IPS DF 19.7 (cell line): Measurements from ENCODE around the gene PLA2G4B.
"Not testable (repeated sequence)": the region's sequence is repeated elsewhere in the genome, so short reads cannot be mapped to it uniquely, and the experiment has no call there.

Experiments used
- DNase-seq: peaks from one replicate; pipeline ENCODE4 v3.0.0-alpha.2; 2013; ENCODE audit warnings: low read depth, low spot score

PLA2G4B gene

DNA sequence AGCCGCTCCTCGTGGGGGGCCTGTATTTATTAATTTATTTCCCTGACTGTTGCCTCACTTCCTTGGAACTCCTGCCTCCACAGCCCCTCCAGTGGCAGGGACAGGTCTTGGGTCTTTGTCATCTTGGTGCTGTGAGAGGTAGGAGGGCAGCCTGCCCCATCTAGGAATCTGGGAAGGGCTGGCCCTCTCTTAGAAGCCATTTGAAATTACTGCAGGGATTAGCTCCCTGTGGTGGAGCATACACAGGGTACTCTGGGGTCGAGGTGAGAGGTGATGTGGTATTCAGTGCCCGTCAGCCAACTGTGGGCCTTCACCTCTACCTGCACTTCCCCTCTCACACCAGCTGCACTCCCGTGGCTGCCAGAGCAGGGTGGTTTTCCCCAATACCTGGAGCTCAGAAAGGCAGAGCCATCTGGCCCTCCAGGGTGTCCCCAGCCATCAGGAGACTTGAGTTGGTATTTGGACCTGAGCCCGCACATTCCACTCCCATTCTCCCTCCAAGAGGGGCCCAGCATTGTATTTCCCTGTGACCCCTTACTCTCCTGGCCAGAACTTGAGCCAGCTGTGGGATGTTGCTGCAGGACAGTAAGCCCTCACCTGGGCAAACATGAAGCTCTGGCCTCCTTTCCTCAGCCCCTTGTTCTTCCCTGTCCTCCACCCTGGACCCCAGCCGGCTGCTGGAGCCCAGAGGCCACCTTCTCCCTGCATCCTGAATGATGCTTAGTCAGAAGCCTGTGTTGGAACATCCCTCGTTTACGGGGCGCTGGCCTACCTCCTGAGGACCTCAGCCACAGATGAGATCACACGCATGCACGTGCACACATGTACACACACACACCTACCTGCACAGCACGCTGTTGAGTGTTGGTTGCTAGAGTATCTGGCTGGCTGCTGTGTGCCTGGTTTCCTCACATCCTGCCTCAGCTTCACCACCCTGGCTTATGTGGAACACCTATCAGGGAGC lies 12.8 kb upstream of the PLA2G4B start:
- DNase-seq, result no peak

DNA sequence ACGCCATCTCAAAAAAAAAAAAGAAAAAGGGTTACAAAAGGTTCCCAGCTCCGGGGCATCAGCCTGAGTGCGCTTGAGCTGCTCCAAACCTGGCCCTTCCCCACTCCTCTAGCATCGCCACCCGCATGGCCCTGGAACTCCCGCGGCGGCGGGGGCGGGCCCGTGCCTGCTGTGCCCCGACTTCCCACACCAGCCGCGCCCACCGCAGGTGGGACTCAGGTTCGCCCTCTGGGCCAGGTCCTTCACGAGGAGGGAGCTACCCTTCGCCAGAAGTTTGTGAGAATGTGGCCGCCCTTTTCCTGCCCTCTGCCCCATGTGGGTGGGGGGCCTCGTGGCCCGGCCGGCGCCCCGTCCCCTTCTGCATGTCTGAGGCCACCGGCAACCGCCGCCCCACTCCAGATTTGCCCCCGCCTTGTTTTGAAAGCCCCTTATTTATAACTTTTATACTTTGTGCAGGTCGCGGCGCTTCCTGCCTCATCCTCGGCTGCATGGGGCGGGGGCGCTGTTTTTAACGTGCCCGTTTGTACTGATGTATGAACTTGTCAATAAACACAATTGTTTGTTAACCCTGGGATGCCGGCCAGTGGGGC lies 11.3 kb upstream of the PLA2G4B start:
- DNase-seq, result no peak

DNA sequence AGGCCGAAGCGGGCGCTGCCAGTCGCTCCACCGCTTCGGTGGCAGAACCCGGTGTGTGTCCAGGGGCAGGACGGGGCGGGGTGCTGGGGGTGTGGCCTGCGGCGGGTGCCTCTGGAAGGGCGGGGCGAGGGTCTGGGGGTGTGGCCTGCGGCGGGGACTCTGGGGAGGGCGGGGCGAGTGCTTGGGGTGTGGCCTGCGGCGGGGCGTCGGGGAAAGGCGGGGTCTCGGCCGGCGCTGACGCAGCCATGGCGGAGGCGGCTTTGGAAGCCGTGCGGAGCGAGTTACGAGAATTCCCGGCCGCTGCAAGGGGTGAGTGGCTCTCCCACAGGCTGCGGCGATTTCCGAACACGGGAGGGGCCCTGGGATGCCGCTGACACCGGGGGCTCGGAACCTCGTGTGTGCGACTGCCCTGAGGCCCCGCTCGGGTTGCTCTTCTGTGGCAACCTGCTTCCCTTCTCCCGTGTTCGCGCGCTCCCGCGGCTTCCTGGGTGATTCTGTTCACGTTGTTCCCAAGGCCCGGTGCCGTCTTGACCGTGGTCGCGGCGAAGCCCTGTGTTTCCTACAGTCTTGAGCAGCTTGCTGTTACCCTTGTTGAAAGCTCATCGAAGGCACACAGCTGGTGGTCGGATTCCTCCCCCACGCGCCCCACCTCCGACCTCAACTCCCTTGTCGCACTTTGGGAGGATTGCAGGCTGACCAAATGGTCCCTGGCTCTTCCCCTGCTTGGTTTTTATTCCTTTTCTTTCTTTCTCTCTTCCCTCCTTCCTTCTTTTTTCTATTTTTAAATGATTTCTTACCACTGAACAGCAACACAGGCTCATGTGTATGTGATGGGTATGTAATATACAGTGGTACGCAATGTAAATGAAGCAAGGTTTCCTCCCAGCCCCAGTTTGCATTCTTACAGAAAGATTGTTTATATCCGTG lies 10.5 kb upstream of the PLA2G4B start, which contains the start of gene JMJD7:
JMJD7 (plus strand) TSS at position 213 of the 927 bp plus-strand sequence; CDS start at position 246, 33 bp downstream.
- DNase-seq, result no peak

DNA sequence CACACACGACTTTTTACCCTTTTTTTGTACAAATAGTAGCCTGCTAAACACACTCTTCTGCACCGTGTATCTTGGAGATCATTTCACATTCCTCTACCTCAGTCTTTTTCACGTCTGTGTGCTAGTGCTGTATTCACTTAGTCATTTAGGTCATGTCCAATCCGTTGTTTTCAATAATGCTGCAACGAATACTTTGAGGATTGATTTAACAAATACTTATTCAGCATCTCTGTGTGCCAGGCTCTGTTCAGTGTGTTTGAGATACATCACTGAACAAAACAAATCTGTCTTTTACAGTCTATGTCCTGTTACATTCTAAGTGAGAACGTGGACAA lies 9.9 kb upstream of the PLA2G4B start:
- no peak for DNase-seq

DNA sequence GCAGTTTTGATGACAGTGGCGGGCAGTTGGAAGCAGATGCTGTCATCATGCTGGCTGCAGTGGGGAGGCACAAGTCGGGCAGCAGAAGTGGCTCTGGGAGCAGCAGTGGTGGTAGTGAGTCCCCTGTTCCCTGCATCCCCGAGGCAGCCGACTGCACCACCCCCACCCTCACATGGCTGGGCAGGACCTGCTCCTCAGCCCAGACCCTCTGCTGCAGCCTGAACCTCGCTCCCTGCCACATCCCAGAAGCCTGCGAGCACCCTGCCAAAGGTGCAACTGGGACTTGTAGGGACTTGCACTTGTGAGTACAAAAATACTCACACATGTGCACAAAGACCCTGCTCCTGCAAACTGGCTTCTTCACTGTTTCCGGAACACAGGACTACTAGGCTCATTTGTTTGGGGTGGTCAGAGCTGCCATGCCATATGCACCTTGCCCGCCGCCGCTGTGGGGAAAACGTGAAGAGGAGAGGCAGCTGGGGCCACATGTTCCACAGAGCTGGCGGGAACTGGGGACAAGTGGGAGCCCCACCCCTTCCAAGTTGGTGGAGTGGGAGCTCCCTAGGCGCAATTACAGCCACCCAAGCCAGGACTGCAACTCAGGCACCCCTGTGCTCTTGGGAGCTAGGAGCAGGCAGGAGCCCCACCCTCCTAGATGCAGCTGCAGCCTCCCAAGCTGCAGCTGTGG lies 8.5 kb upstream of the PLA2G4B start:
- DNase-seq, result no peak

DNA sequence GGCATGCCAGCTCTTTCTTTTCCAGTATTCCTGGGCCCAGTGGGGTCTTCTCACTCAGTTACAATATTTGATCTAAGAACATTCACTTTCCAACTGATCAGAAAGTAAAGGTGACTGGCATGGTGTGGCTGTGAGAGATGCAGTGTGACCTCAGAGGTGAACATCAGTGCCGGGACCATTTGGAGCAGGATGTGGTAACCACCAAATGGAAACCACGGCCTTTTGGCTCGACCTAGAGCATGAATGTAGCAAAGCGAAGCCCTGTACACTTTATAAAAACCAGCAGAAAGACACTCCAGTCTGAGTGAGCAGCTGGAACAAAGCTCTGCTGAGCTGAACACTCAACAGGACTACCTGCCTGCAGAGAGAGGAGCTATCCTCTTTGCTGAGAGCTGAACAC lies 7.4 kb upstream of the PLA2G4B start:
- not testable (repeated sequence) for DNase-seq

DNA sequence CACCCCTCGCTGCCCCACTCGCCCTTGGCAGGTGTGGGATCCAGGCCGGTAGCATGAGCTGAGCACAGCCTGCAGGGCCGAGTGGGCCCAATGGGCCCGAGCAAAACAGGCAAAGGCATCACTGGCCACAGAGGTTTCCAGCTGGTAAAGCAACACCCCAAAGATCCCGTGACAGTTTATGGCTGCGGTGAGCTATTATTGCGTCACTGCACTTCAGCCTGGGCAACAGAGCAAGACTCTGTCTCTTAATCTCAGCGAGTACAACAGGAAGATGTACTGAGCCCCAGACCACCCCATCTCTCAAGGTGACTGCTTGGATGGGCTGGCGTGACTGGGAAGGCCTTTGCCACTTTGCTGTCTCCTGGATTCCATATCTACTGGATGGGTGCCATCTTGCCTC lies 6.4 kb upstream of the PLA2G4B start:
- no peak for DNase-seq

DNA sequence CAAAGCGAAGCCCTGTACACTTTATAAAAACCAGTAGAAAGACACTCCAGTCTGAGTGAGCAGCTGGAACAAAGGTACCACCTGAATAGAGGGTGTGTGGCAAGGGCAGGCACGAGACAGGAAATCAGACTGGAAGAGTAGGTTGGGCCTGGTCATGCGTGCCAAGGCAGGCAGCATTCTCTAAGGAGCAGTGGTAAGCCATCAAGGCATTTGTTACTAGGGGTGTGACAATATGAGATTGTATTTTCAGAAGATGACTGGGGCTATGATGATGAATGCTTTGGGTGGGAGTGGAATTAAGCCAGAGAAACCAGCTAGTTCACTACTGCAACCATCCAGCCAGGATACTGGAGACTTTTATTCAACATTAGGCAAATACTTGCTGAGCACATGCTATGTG lies 5.8 kb upstream of the PLA2G4B start:
- DNase-seq, result no peak

DNA sequence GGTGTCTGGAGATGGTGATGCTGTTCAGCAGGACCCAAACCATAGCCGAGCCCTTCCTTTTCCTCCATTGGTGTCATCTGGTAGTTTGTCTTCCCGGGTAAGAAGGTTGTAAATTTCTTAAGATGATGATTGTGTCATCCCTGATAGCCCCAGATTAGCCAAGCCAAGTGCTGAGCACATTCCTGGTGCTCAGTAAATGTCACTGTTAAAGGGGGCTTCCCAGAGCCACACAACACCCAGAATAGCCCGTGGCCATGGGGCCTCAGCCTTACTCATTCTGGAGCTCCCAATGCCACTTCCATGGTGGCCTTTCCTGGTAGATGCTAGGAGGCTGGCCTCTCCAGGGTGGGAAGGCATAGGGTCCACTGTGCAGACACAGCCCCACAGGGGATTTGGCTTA lies 4.6 kb upstream of the PLA2G4B start:
- DNase-seq, result no peak

DNA sequence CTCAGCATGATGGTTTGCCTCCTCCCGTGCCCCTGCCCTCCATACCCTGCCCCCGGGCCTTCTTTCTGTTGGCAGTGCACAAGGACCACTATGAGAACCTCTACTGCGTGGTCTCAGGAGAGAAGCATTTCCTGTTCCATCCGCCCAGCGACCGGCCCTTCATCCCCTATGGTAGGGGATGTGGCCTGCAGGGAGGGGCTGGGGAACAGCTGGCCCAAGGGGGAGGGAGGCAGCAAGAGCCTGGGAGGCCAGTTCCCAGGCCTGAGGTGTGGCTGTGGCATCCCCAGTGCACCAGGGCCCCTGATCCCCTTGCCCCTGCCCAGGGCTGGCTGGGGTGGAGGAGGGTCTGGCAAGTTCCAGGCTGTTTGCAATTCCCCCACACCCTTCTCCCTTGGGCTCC lies 2.6 kb upstream of the PLA2G4B start:
- no peak for DNase-seq

DNA sequence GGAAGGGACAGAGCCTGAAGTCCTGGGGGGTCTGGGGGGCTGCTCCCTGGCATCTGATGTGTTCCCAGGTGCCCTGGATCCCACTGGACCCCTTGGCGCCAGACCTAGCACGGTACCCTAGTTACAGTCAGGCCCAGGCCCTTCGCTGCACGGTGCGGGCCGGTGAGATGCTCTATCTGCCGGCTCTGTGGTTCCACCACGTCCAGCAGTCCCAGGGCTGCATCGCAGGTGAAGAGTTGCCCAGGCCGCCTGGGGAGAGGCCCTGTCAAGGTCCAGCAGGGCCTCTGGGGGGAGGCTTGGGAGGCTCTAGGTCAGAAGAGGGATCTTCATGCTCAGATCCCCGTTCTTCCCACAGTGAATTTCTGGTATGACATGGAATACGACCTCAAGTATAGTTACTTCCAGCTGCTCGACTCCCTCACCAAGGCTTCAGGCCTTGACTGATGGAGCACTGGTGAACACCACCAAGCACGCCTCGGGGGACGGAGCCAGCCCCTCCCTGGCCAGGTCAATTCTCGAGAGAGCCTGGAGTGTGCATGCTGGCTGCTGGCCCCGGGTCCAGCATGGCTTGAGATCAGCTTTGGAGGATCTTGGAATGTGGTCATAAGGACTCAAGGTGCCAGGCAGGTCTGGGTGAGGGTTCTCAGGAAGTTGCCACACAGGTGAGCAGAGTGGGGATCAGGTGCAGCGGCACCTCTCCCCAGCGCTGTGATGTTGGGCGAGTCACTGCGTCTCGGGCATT lies 1.8 kb upstream of the PLA2G4B start:
- no peak for DNase-seq

DNA sequence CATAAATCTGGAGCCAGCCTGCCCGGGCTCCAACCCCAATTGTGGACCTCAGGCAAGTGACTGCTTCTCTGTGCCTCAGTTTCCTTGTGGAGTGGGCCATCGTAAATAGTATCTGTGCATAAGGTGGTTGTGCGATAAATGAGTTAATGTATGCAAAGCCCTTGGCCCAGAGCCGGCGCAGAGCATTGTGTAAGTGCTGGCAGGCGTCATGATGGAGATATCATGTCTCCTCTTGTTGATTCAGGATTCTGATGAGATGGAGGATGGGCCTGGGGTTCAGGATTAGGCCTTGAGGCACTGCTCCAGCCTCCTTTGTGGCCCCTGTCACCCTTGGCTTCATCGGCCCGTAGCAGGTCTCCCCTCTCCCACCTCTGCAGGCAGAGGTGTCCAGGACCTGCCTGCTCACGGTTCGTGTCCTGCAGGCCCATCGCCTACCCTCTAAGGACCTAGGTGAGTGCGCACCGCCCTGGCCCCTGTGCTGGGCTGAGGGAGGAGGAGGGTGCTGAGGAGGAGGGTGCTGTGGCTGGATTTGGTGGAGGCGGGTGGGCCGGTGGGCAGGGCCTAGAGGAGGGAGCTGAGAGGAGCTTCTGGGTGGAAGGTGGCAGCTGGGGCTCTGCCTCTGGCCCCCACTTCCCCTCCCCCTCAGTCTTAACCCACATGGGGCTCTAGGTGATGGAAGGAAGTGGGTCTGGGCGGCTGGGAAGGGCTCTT lies 1.3 kb downstream of the PLA2G4B start:
- DNase-seq, result no peak

DNA sequence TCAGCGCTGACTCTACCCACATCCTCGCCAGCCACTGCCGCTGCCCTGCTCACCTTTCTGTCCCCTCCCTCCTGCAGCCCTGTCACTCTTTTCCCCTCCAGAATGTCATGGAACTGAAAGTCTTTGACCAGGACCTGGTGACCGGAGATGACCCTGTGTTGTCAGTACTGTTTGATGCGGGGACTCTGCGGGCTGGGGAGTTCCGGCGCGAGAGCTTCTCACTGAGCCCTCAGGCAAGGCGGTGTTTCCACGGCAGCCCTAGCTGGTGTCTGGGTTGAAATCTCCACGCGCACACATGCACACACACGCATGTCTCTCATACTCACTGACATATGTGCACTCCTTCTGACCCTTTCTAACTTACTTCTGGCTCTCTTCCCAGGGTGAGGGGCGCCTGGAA lies 2.0 kb downstream of the PLA2G4B start:
- no peak for DNase-seq

DNA sequence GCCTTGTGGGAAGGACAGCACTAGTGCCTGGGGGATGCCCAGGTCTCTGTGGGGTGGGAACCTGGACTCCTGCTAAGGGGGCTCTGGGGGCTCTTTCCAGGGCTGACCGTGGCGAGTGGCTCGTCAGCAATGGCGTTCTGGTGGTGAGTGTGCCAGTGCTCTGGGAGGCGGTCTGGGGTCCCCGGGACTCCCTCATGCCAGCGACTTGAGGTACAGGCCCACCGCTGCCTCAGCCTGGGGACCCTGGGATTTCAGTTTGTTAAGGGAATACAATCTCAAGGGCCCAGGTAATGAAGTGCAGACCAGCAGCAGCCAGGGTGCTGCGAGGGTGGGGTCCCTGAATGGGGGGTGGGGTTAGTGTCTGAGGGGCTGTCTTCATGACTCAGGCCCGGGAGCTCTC lies 2.5 kb downstream of the PLA2G4B start:
- no peak for DNase-seq

DNA sequence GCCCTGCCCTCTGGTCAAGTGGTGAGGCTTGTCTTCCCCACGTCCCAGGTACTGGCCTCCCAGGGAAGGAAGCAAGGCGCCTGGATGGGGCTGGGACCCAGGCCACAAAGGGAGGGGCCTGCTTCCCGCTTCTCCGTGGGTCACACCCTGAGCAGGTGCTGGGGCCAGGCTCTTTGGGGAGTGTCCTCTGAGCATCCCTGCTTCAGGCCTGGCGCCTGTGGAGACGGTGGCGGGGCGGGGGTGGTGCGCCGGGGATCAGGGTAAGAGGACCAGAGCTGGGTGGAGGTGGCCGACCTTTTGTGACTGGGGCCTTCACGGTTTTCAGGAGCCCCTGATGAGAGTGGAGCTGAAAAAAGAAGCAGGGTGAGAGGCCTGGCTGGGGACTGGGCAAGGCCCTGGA lies 3.6 kb downstream of the PLA2G4B start:
- DNase-seq, result no peak

DNA sequence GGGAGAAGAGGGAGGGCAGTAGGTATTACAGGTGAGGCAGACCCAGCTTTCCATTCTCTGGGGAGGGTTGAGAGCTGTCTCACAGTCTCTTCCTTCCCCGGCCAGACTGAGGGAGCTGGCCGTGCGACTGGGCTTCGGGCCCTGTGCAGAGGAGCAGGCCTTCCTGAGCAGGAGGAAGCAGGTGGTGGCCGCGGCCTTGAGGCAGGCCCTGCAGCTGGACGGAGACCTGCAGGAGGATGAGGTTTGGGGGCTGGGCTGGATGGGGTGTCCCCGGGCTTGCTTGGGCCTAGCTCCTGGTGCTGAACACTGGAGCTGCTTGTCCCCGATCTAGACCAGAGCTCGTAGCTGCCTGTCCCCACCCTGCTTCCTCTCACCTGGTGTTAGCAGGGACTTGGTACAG lies 4.9 kb downstream of the PLA2G4B start:
- DNase-seq, result no peak

DNA sequence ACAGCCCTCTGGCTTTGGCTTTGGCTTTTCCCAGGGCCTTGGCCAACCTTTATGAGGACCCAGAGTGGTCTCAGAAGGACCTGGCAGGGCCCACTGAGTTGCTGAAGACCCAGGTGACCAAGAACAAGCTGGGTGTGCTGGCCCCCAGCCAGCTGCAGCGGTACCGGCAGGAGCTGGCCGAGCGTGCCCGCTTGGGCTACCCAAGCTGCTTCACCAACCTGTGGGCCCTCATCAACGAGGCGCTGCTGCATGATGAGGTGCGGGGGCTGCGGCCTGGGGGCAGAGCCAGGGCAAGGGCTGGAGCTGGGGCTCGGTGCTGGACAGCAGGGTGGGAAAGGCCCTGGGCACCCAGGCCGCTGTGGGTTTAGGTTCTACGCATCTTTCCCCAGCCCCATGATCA lies 6.2 kb downstream of the PLA2G4B start:
- DNase-seq, result no peak

DNA sequence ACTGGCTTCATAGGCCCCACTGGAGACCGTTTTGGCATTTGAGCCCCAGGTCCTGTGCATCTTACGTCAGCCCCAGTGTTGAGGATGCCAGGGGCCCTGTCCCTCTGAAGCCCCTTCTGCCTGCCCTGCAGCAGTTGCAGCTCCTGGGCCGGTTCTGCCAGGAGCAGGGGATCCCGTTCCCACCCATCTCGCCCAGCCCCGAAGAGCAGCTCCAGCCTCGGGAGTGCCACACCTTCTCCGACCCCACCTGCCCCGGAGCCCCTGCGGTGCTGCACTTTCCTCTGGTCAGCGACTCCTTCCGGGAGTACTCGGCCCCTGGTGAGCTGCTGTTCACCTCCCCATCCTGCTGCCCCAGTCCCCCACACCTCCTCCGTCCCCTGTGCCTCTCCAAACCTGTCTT lies 8.6 kb downstream of the PLA2G4B start:
- DNase-seq, result no peak

DNA sequence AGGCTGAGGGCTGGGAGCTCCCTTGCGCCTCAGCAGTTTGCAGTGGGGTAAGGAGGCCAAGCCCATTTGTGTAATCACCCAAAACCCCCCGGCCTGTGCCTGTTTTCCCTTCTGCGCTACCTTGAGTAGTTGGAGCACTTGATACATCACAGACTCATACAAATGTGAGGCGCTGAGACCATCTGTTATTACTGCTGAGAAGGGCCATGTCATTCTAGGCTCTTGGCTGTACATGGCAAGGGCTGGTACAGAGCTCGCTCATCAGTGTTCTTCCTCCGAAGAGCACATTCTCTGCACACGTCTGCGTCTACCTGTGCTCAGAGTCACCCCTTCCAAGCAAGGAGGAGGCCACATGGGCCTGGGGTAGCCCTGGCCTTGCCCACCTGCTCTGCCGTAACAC lies 9.3 kb downstream of the PLA2G4B start:
- no peak for DNase-seq

DNA sequence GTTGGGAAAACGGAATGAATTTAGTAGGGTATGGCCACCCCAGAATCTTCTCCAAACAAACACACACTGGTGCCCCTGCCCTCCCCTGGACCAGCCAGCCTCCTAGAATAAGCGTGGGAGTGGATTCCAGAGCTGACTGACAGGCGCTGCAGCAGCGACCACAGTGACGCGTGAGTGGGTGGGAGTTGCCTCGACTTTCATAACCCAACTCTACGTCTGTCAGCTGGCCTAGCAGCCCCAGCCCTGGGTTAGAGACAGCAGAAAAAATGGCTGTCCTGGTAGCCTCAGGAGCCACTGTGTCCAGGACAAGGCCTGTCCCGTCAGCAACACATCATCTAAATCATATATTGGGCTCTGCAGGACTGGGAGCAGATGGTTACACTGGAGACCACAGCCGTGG lies 10.0 kb downstream of the PLA2G4B start:
- DNase-seq, result no peak
